A673 (cell line): Measurements from ENCODE around the gene KRTAP1-3.

Experiments
- CTCF ChIP-seq: fragments of 300-800, 200-600 bp; sonication (generic); conservative IDR thresholded peaks from 2 replicates; pipeline ENCODE4 v1.5.1; 2017; ENCODE audit warnings: low read depth, mild to moderate bottlenecking, antibody characterized with exemption, low read length, moderate library complexity, mixed read lengths
- EZH2 ChIP-seq: fragments of 200-600 bp; sonication (generic); IDR thresholded peaks from 2 replicates; pipeline ENCODE4 v1.6.1; 2017; ENCODE audit warnings: borderline replicate concordance, low read depth, mild to moderate bottlenecking, mixed read lengths, antibody characterized with exemption, low read length; ENCODE audit not compliant: poor library complexity, severe bottlenecking

GRCh38 chr17:41016578-41017215 lies 18.0 kb downstream of the KRTAP1-3 start:
- no peak for TF ChIP-seq CTCF
- TF ChIP-seq EZH2: no peak
